GM18861 (cell line): ENCODE measurements around the gene TNP2.

Experiments
- ATAC-seq: cut with Tn5 transposase; IDR thresholded peaks from one replicate; pipeline ENCODE4 v1.9.1; 2021; ENCODE audit not compliant: unreplicated experiment

TNP2 gene

GRCh38 chr16:11268921-11269375 lies at the start of gene TNP2:
TNP2 (minus strand) TSS chr16:11269325; CDS start chr16:11269262, 63 bp downstream.
- ATAC-seq: no peak

GRCh38 chr16:11318817-11319216 lies 49.7 kb upstream of the TNP2 start:
- no peak for ATAC-seq

GRCh38 chr16:11316331-11317015 lies 47.3 kb upstream of the TNP2 start:
- no peak for ATAC-seq

GRCh38 chr16:11315510-11315909 lies 46.4 kb upstream of the TNP2 start:
- ATAC-seq: no peak

- no peak for ATAC-seq
Observed at GRCh38 chr16:11314309-11314894, 45.3 kb upstream of the TNP2 start.

- no peak for ATAC-seq
Observed at GRCh38 chr16:11313493-11314308, 44.6 kb upstream of the TNP2 start.

- ATAC-seq: no peak
Observed at GRCh38 chr16:11312718-11313492, 43.8 kb upstream of the TNP2 start.

GRCh38 chr16:11310997-11311561 lies 42.0 kb upstream of the TNP2 start:
- peak; percentile 31 for ATAC-seq

GRCh38 chr16:11310634-11310977 lies 41.5 kb upstream of the TNP2 start:
- ATAC-seq: no peak

- peak; percentile 51 for ATAC-seq
Observed at GRCh38 chr16:11309895-11310633, 40.9 kb upstream of the TNP2 start.

- ATAC-seq: no peak
Observed at GRCh38 chr16:11308493-11309283, 39.6 kb upstream of the TNP2 start.

GRCh38 chr16:11307639-11308492 lies 38.7 kb upstream of the TNP2 start:
- ATAC-seq: no peak

- ATAC-seq: no peak
Observed at GRCh38 chr16:11306997-11307638, 38.0 kb upstream of the TNP2 start.

GRCh38 chr16:11306381-11306780 lies 37.3 kb upstream of the TNP2 start:
- ATAC-seq: no peak

GRCh38 chr16:11303405-11304138 lies 34.4 kb upstream of the TNP2 start:
- ATAC-seq: no peak

GRCh38 chr16:11302977-11303376 lies 33.9 kb upstream of the TNP2 start:
- no peak for ATAC-seq
